Mesenteric fat pad (tissue), 1 donor: ENCODE results near the gene TAF11L4. TPM values are rescaled to one million over a fixed set of nuclear protein-coding genes. Genes with fewer than 3 reads are reported as not detected.
"Not testable (repeated sequence)": the region's sequence is repeated elsewhere in the genome, so short reads cannot be mapped to it uniquely, and the experiment has no call there.

Experiments
- DNase-seq: peaks from one replicate; pipeline ENCODE4 v3.0.0-alpha.2; 2020; ENCODE audit warnings: low spot score
- long read RNA-seq: library from polyadenylated mRNA; unstranded; transcript quantifications from one replicate; pipeline ENCODE4 v2.0.0, GENCODE V29; 2020
- total RNA-seq: library from RNA; stranded (reverse); fragmentation: NEBNext Ultra II Directional; extraction: Animal tissue kit (Norgen Biotek cat#: 25700); gene quantifications from one replicate; pipeline ENCODE4 v1.2.1, GENCODE V29; 2021
- donor health status: DM: yes; HTN: yes; CAD: no.

The TAF11L4 gene
- total RNA-seq: not detected
- long read RNA-seq: 0 reads

DNA sequence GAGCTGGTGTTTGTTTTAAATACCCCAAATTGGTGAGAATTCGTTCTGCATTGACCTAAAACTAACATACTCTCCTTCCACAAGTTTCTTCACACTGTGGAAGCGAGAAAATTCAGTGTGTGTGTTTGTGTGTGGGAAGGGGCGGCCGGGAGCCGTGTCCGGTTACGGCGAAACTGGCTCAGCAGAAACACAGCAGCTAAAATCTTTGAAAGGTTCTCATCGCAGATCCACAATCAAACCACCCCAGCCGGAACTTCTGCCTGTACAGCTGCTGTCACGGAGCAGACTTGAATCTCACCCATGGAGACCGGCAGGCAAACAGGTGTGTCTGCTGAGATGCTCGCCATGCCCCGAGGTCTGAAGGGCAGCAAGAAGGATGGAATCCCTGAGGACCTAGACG is at the start of gene TAF11L4:
TAF11L4 (plus strand) TSS at position 301 of the 400 bp plus-strand sequence.
- DNase-seq: not testable (repeated sequence)

DNA sequence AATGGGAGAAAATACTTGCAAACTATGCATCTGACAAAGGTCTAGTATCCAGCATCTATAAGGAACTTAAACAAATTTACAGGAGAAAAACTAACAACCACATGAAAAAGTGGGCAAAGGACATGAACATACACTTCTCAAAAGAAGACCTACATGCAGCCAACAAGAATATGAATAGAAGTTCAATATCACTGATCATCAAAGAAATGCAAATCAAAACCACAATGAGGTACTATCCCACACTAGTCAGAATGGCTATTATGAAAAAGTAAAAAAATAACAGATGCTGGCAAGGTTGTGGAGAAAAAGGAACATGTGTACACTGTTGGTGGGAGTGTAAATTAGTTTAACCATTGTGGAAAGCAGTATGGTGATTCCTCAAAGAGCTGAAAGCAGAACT is 46.5 kb upstream of the TAF11L4 start:
- DNase-seq: not testable (repeated sequence)

DNA sequence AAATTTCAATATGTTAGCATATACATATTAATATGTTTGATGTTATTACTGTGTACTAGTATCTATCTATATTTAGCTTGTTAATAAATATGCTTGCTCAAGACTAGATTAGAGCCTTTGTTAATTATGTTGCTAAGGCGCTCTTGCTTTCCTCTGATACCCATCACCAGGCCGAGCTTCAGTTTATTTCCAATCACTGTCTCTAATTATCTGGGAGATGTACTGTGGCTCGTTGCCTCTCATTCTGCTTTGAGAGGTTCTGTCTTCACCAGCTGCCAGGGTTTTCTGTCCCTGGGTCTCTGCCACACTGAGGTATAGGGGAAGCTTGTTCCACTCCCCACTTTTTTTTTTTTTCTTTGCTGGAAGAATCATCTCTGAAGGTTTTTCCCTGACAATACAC is 44.6 kb upstream of the TAF11L4 start:
- DNase-seq: no peak

DNA sequence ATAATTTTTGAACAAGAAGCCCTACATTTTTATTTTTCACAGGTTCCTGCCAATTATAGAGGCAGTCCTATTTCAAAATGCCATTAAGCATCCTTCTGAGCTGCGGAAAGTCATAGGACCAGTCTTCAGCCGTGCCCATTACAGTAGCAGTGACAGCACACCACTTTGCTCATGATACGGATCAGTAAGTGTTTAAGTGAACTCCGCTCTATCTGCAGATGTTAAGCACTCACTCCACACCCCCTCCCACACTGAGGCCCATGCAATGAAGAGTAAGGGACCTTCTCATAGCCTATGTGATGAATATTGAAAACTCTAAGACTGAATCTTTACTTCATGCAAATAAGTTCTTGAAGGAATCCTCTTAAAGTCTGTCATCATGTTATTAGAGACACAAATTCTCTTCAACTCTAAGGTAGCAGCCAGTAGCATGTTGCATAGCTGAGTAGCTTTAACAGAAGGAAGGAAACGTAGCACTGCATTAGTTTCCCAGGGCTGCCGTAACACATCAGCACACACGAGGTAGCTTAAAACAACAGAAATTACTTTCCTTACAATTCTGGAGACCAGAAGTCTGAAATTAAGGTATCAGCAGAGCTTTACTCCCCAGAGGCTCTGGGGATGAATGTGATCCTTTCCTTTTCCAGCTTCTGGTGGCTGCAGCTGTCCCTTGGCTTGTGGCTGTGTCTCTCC is 43.9 kb upstream of the TAF11L4 start:
- DNase-seq: no peak

DNA sequence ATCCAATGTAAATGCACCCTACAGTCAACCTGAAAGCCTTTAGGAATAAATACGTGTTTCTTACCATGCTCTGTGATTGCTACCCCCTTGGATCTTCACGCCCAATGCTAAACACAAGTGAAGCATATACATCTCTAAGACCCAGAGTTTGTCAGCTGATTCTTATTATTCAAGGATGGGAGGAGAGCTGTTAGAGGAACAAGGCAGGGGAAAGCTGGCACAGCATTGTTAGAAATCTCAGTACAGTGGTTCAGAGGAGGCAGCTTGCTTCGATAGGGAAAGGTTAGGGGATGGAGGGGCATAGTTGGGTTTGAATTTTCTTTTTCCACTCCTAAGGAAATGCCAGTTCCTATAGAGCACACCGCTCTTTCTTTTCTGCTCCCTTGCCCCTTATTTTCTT is 40.2 kb upstream of the TAF11L4 start:
- no peak for DNase-seq

DNA sequence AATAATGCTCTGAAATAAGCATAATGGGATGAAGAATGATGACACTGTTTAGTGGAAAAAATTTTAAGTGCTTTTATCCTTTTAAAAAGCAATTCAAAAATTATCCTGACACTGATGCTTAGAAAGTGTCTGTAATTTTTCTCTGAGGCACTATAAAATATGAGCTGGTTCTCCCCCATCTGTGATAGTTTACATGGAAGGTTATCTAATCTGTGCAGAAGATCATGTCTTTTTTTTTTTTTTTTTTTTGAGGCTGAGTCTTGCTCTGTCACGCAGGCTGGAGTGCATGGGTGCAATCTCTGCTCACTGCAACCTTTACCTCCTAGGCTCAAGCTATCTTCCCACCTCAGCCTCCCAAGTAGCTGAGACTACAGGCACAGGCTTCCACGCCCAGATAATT is 38.8 kb upstream of the TAF11L4 start:
- no peak for DNase-seq

DNA sequence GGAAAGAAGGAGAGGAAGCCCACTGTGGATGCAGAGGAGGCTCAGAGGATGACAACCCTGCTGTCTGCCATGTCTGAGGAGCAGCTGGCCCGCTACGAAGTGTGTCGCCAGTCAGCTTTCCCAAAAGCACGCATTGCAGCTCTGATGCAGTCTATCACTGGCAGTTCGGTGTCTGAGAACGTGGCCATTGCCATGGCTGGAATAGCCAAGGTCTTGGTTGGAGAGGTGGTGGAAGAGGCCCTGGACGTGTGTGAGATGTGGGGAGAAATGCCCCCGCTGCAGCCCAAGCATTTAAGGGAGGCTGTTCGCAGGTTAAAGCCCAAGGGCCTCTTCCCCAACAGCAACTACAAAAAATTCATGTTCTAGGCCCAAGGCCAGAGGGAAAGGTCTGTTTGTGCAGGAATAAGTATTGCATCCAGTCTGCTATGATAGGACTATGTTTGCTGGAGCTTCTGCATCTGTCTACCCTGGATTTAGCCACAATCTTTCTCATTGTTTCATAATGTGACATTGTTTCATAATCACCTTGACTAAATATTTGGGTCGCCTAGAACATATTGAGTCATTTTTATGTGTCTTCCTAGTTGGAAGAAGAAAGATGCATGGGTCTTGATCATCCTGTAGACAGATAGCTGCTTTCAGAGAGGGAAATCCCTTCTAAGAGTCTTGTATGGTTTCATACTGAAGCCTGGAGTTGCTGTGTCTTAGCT is 35.0 kb upstream of the TAF11L4 start:
- not testable (repeated sequence) for DNase-seq

DNA sequence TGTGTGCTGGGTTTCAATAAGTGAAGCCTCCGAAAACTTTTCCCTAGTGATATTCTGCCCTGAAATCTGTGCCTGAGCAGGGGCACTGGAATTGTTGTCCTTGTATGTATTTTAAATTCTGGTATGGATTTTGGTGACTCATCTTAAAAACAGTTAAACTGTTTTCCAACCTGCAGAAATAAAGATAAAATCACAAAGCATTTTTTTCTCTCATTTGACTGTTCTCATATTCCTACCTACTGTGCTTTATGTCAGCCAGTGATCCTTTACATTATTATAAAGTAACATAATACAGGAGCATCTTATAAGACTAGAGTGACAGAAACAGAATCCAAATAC is 34.5 kb upstream of the TAF11L4 start:
- DNase-seq: no peak

DNA sequence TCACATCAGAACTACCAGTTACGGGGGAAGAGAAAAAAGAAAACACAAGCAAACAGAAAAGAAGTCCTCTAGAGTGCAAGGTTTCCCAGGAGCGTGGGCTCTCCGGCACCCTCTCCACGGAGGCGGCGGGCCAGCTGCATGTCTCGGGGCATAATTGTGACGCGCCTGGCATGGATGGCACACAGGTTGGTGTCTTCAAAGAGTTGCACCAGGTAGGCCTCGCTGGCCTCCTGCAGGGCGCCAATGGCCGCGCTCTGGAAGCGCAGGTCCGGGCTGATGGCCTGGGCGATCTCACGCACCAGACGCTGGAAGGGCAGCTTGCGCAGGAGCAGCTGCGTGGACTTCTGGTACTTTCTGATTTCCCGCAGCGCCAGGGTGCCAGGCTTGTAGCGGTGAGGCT is 30.3 kb upstream of the TAF11L4 start:
- not testable (repeated sequence) for DNase-seq

DNA sequence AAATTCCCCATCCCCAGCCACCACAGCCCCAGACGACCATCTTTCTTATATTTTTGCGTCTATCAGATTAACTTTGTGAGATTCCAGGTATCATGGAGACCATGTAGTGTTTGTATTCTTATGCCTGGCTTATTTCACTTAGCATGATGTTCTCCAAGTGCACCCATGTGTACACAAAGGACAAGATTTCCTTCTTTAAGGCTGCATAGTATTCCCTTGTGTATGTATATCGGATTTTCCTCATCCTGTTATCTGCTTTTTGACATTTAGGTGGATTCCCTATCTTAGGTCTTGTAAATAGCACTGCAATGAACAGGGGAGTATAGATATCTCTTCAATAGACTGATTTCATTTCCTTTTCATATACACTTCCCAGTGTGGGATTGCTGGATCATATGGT is 28.8 kb upstream of the TAF11L4 start:
- DNase-seq: no peak

DNA sequence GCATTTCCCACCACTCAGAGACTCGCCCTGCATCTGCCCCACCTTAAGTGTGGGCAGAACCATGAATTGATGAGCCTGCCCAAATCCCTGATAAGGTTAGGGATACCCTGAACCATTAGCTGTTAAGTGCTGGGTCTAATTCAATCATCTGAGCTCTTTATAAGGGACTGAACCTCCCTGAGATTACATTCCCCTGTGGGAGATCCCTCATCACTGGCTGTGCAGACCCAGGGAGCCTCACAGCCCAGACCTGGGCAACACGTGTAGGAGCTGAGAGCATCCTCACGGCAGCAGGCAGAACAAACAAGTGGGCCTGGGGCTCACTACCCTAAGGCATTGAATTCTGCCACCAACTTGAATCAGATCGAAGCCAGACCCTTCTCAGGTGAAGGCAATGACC is 24.2 kb upstream of the TAF11L4 start:
- no peak for DNase-seq

DNA sequence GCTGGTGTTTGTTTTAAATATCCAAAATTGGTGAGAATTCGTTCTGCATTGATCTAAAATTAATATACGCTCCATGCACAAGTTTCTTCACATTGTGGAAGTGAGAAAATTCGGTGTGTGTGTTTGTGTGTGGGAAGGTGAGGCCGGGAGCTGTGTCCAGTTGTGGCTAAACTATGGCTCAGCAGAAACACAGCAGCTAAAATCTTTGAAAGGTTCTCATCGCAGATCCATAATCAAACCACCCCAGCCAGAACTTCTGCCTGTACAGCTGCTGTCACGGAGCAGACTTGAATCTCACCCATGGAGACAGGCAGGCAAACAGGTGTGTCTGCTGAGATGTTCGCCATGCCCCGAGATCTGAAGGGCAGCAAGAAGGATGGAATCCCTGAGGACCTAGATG is 23.7 kb upstream of the TAF11L4 start, which contains the start of gene TAF11L2:
TAF11L2 (plus strand) TSS at position 301 of the 400 bp plus-strand sequence.
- not testable (repeated sequence) for DNase-seq

DNA sequence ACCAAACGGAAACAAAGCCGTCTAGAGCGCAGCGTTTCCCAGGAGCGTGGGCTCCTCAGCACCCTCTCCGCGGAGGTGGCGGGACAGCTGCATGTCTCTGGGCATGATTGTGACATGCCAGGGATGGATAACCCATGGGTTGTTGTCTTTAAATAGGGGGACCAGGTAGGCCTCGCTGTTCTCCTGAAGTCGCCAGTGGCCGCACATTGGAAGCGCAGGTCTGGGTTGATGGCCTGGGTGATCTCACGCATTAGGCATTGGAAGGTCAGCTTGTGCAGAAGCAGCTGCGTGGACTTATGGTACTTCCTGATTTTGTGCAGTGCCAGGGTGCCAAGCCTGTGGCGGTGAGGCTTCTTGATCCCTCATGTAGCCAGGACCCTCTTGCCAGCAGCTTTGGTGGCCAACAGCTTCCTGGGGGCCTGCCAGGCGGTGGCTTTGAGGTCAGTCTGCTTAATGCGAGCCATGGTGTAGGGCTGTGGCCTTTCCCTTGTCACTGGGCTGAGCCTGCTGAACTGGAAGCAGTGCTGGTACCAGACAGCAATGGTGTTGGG is 9.8 kb upstream of the TAF11L4 start:
- DNase-seq: no peak

DNA sequence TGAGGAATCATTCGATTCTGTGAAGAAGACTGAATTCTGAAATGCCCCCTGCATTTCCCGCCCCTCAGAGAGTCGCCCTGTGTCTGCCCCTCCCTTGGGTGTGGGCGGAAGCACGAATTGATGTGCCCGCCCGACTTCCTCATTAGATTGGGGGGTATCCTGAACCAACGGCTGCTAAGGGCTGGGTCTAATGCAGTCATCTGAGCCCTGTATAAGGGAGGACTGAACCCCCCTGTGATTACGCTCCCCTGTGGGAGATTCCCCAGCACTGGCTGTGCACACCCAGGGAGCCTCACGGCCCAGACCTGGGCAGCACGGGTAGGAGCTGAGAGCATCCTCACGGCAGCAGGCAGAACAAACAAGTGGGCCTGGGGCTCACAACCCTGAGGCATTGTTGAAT is 4.1 kb upstream of the TAF11L4 start:
- DNase-seq: not testable (repeated sequence)

DNA sequence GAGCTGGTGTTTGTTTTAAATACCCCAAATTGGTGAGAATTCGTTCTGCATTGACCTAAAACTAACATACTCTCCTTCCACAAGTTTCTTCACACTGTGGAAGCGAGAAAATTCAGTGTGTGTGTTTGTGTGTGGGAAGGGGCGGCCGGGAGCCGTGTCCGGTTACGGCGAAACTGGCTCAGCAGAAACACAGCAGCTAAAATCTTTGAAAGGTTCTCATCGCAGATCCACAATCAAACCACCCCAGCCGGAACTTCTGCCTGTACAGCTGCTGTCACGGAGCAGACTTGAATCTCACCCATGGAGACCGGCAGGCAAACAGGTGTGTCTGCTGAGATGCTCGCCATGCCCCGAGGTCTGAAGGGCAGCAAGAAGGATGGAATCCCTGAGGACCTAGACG is 3.5 kb upstream of the TAF11L4 start, which contains the start of gene TAF11L3:
TAF11L3 (plus strand) TSS at position 301 of the 400 bp plus-strand sequence.
- DNase-seq: not testable (repeated sequence)

DNA sequence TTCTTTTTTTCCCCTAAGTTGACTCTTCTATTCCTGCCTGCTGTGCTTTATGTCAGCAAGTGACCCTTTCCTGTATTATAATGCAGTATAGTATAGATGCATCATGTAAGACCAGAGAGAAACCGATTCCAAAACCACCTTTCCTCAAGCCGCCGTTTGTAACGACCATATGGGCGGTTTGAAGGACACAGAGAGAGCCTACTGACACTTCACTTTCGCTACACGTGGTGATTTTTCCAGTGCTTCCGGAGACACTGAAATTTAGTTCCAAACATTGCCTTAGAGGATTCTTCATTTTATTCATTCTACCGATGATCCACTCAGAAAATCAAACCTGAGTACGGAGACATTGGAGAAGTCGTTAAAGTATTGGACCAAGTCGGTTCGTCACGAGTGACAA is 2.1 kb upstream of the TAF11L4 start:
- not testable (repeated sequence) for DNase-seq

DNA sequence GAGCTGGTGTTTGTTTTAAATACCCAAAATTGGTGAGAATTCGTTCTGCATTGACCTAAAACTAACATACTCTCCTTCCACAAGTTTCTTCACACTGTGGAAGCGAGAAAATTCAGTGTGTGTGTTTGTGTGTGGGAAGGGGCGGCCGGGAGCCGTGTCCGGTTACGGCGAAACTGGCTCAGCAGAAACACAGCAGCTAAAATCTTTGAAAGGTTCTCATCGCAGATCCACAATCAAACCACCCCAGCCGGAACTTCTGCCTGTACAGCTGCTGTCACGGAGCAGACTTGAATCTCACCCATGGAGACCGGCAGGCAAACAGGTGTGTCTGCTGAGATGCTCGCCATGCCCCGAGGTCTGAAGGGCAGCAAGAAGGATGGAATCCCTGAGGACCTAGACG is 3.3 kb downstream of the TAF11L4 start, which contains the start of gene TAF11L5:
TAF11L5 (plus strand) TSS at position 301 of the 400 bp plus-strand sequence.
- not testable (repeated sequence) for DNase-seq

DNA sequence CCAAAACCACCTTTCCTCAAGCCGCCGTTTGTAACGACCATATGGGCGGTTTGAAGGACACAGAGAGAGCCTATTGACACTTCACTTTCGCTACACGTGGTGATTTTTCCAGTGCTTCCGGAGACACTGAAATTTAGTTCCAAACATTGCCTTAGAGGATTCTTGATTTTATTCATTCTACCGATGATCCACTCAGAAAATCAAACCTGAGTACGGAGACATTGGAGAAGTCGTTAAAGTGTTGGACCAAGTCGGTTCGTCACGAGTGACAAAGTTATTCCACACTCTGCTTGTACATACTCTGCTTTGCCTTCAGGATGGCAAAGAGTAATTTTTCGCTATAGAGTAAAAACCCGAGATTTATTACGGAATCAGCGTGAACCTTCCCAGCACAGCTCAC is 4.9 kb downstream of the TAF11L4 start:
- not testable (repeated sequence) for DNase-seq

DNA sequence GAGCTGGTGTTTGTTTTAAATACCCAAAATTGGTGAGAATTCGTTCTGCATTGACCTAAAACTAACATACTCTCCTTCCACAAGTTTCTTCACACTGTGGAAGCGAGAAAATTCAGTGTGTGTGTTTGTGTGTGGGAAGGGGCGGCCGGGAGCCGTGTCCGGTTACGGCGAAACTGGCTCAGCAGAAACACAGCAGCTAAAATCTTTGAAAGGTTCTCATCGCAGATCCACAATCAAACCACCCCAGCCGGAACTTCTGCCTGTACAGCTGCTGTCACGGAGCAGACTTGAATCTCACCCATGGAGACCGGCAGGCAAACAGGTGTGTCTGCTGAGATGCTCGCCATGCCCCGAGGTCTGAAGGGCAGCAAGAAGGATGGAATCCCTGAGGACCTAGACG is 6.8 kb downstream of the TAF11L4 start, which contains the start of gene TAF11L6:
TAF11L6 (plus strand) TSS at position 301 of the 400 bp plus-strand sequence.
- not testable (repeated sequence) for DNase-seq
